NCI-H146 (cell line): ENCODE data around the gene TMCC3.
"Not testable (repeated sequence)": the region's sequence is repeated elsewhere in the genome, so short reads cannot be mapped to it uniquely, and the experiment has no call there.

Source experiments
- DNase-seq: peaks from one replicate; lab custom pipeline; 2025; lab: John Stamatoyannopoulos, UW

The TMCC3 gene

DNA sequence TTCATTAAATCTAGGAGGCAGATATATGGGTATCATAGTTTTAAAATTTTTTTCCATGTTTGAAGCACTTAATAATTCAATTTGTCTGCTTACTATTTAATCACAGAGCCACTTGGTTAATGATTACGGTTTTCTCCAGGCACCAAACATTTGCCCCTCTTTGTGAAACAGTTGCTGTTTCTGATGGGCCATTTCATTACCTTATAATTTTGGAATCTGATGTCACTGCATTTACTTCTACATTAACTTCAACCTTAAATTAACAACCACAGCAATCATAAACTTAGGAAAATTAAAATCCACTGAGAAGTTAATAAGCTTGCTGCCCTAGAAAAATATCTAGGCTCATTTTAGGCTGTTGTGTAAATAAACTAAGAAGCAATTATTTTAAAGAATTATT is 17.0 kb downstream of the TMCC3 start:
- DNase-seq: no peak

DNA sequence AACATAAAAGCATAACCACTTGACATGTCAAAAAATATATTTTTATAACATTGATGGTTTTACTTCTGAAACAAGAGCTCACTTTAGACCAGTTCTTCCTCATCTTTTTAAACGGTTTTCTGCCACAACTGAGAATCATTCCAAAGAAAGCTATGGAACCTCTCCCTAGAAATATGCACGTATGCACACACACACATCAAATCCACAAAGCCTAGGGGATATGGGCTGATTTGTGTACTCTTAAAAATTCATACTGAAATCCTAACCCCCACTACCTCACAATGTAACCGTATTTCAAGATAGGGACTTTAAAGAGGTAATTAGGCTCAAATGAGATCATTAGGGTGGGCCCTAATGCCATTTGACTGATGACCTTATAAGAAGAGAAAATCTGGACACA is 19.3 kb downstream of the TMCC3 start:
- DNase-seq: no peak

- DNase-seq: no peak
These were observed 21.4 kb downstream of the TMCC3 start for GRCh38 chr12:94628819-94629472.

DNA sequence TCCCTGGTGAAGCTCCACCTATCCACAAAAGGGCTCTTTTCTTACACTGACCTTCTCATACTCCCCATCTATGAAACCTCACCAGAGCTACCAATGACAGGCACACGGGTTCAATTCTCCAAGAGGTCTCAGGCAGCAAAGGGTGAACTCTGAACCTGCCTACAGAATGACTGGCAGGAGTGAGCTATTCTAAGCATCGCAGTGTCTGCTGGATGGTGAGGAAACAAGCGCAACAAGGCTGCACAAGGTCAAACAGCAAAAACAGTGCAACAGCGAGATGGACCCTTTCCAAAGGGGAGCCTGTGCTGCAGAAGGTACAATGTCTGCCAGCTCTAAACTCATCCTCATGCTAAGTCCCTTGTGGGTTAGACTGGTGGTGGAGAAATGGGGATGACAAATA is 22.0 kb downstream of the TMCC3 start:
- no peak for DNase-seq

GRCh38 chr12:94625531-94625930 is 24.8 kb downstream of the TMCC3 start:
- DNase-seq: no peak

GRCh38 chr12:94623161-94623920 is 27.0 kb downstream of the TMCC3 start:
- DNase-seq: no peak

- no peak for DNase-seq
These were observed 27.9 kb downstream of the TMCC3 start for GRCh38 chr12:94622475-94622874.

DNA sequence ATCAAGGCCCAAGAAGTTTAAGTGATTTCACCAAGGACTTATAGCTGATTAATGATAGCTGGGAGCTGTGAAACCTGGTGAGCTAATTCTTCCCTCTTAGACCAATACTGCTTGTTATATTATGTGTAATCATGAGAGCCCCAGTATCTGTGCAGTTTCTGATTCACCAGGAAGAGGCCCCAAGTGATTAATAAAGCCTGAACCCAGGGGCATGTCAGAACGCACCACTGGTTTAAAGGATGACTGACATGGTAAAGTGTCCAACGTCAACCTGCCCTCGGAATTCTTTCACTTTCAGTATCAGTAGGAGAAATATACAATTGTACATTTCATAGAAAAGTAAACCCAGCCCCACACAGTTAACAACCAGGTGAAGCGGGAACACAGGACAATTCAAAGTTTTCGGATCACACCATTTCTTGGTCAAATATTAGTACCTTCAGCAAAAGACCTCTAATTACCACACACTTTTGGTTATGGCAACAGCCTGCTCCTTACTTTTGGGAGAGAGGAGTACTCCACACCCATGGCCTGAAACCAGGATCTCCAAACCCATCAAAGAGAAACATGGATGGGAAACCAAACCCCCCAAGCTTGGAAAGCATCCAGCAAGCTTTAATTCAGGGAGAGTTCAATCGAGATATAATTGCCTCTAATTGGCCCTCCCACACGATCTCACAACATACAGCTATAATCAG is 28.5 kb downstream of the TMCC3 start:
- no peak for DNase-seq

- DNase-seq: no peak
These were observed 29.7 kb downstream of the TMCC3 start for GRCh38 chr12:94620621-94621020.

DNA sequence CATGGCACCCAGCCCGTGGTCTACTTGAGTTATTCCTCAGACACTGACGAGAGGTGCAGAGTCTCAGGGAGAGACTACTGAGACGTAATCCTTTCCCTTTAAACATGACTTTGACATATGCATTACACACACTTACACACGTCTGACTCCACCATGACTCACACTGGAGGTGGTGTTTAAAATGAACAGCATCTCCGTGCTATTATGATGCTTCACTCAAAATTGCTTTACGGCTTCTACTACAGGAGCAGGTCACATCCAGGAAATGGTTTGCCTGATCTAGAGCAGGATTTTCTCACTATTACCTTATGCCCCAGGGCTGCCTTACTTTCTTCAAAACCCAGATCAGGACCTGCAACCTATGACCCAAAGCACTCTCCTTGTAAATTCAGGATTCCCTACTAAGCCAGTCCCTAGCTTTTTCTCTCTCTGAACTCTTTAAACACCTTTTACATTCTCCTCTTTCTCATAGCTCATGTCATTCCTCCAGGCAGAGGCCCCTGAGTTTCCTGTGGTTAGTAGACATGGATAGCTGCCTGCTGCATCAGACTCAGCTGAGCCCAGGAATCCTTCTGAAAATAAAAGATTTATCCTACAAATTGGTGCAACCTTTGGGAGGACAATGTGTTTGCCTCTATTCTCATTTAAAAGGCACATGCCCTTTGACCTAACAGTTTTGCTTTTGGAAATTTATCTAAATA is 31.2 kb downstream of the TMCC3 start:
- DNase-seq: no peak

DNA sequence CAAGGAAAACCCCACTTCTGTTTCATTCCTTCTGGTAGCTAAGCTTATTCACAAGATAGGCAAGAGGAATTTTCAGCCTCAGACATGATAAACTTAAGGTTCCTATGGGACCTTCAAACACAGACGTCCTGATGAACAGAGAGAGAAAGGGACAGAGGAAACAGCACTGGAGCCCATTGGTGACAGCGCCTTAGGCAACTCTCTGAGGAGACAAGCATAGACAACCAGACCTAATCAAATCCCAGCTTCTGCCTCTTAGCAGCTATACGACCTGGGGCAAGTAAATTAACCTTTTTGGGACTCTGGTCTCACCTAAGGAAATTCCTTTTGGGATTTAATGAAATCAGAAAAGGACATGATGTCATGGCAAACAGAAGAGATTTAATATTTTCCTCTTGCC is 33.3 kb downstream of the TMCC3 start:
- no peak for DNase-seq

GRCh38 chr12:94616203-94616729 is 34.1 kb downstream of the TMCC3 start:
- no peak for DNase-seq

DNA sequence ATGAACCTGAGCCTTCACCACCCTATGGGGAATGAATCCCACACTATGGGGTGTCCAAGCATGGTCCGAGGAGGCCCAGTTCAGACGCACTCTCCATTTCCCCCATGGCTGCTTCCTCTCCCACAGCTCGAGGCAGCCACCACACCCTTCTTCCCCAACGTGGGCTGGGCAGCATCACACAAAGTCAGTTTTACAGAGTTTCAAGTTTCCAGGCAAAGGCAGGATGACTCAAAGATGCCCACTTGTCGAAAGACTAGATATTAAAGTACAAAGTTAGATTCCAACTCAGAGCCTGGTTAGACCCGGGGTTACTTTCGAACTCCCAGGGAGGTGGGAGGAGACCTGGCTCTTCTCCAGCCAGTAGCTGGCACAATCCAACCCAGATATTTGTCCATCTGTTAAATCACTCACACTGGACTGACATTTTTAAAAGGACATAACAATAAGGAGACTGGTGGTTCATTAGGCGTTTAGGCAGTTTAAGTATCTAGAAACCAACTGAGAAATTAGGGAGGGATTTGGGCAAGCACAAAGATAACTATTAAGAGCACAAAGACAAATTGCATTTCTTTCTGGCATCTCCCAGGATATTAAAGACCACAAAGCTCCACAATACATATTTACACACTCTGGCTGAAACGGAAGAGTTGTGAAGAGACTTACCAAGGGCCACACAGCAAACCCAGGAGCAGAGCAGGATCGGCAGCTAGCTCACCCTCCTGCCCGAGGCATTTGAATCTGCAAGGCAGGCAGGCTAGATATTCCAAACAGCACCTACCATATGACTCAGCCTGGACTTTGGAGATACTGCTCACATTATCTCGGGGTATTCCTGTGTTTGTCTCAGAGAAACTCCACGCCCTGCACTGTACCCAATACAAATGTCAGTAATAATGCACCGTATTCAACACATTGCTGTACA is 34.8 kb downstream of the TMCC3 start:
- DNase-seq: no peak

- DNase-seq: no peak
These were observed 36.1 kb downstream of the TMCC3 start for GRCh38 chr12:94614288-94614721.

DNA sequence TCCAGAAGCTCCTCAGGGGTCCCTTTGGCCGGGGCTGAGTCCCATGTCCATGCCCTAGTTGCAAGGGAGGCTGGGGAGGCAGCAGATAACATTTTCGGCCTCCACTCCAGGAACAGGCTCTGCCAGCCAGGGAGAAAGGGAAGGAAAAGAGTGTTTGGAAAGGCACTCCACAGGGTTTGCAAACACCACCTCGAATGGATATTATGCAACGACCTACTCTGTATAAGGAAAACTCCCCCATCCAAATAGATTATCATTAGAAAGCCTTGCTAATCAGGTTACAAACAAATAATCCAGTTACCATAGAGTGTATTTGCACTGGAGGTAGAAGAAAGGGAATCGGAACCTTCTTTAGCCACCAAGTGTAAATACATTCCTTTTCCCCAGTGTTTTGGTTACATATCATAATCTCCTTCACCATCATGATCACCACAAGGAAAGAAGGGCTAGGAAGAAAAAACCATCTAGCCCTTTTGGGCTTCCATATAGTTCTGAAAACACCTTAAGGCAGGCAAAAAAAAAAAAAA is 40.4 kb downstream of the TMCC3 start:
- no peak for DNase-seq

GRCh38 chr12:94606810-94607209 is 43.5 kb downstream of the TMCC3 start:
- not testable (repeated sequence) for DNase-seq

GRCh38 chr12:94604366-94604698 is 46.0 kb downstream of the TMCC3 start:
- DNase-seq: no peak

DNA sequence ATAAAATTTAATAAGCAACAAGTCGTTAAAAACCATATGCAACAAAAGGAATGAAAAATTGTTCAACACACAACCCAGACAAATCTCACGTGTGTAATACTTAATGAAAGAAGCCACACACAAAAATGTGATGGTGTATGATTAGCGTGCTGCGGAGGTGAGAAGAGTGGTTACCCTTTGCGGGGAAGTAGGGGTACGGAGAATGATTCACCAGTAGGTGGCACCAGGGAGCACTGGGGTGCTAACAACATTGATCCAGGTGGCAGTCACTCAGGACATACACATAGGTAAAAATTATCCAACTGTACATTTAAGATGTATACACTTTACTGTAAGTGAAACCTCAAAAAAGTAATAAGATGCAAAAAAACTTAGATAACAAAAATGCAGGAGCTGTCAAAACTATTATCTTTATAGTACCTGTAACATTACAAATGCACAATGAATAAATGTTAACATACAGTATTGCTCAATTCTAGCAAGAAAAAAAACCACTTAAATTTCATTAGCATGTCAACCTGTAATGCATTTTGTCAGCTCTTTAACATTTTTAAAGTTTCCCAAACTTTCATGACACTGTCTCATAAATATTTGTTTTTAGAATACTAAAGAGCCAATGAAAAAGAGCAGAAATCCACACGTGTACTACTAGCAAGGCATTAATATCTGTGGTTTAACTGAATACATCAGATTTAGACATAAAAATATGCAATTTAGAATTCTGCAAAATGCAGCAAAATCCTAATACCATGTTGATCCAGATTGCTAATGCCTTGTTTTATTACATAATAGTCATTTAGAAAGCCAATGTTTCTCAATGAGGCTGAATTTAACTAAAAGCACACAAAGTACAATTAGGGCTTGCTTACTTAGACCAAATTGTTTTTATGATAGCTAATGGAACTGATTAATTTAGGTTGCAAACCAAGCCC is 46.7 kb downstream of the TMCC3 start:
- no peak for DNase-seq

- no peak for DNase-seq
These were observed 48.3 kb downstream of the TMCC3 start for GRCh38 chr12:94602024-94602423.

DNA sequence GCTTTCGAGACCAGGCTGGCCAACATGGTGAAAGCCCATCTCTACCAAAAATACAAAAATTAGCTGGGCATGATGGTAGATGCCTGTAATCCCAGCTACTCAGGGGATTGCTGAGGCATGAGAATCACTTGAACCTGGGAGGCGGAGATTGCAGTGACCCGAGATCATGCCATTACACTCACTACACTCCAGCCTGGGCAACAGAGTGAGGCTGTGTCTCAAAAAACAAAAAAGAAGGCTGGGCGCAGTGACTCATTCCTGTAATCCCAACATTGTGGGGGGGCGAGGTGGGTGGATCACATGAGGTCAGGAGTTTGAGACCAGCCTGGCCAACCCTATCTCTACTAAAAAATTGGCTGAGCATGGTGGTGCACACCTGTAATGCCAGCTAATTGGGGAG is 49.0 kb downstream of the TMCC3 start:
- DNase-seq: not testable (repeated sequence)
